ENCODE results near the gene C1QTNF3.

GRCh38 chr5:33995865-33996264, 47.1 kb downstream of the C1QTNF3 start:
- TF ChIP-seq ZNF416 (CRISPR knock-in tag; IDR thresholded peaks at IDR 0.05) = no peak
- TF ChIP-seq ZNF512 (CRISPR knock-in tag; IDR thresholded peaks at IDR 0.05; ENCODE audit: borderline replicate concordance) = no peak
- TF ChIP-seq FOXP1 (CRISPR knock-in tag; IDR thresholded peaks at IDR 0.05; ENCODE audit: borderline replicate concordance) = no peak
- no peak for TF ChIP-seq TEAD4 (CRISPR knock-in tag; IDR thresholded peaks at IDR 0.05)
- no peak for TF ChIP-seq TCF7 (CRISPR knock-in tag; IDR thresholded peaks at IDR 0.05; ENCODE audit: low read depth)
- TF ChIP-seq, protein P1, sequence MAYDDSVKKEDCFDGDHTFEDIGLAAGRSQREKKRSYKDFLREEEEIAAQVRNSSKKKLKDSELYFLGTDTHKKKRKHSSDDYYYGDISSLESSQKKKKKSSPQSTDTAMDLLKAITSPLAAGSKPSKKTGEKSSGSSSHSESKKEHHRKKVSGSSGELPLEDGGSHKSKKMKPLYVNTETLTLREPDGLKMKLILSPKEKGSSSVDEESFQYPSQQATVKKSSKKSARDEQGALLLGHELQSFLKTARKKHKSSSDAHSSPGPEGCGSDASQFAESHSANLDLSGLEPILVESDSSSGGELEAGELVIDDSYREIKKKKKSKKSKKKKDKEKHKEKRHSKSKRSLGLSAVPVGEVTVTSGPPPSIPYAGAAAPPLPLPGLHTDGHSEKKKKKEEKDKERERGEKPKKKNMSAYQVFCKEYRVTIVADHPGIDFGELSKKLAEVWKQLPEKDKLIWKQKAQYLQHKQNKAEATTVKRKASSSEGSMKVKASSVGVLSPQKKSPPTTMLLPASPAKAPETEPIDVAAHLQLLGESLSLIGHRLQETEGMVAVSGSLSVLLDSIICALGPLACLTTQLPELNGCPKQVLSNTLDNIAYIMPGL (CRISPR knock-in tag; IDR thresholded peaks at IDR 0.05) = no peak

All from WTC11 (cell line).